Lower lobe of right lung (tissue), 2 donors: Measurements from ENCODE around the gene OR6B1. TPM values are rescaled to one million over a fixed set of nuclear protein-coding genes. Genes with fewer than 3 reads are reported as not detected.

ENCODE experiments used
- ATAC-seq, 2 donors: fragments of 200-7000 bp; cut with Tn5 transposase; one replicate each; pipeline ENCODE4 v1.9.1; 2020 to 2022; ENCODE audit warnings: mild to moderate bottlenecking in 2 of 2, moderate library complexity in 2 of 2
- DNase-seq: peaks from one replicate; pipeline ENCODE4 v3.0.0-alpha.2; 2020
- H3K27ac ChIP-seq: fragments of 200-600 bp; one replicate; pipeline ENCODE4 v1.8.0; 2022
- H3K27me3 ChIP-seq: fragments of 200-600 bp; one replicate; pipeline ENCODE4 v1.8.0; 2022; ENCODE audit warnings: low read depth
- H3K36me3 ChIP-seq: fragments of 200-600 bp; one replicate; pipeline ENCODE4 v1.8.0; 2022; ENCODE audit warnings: mild to moderate bottlenecking
- H3K4me1 ChIP-seq: fragments of 200-600 bp; one replicate; pipeline ENCODE4 v1.8.0; 2022
- H3K4me3 ChIP-seq: fragments of 200-600 bp; one replicate; pipeline ENCODE4 v1.8.0; 2022; ENCODE audit warnings: mild to moderate bottlenecking
- H3K9me3 ChIP-seq: fragments of 200-600 bp; one replicate; pipeline ENCODE4 v1.8.0; 2022
- intact Hi-C: fragments of 100-400 bp; cut with DNase I; formaldehyde crosslinking; loops from one replicate; pipeline ENCODE4 v1.11.0; 2022
- total RNA-seq: library from RNA; stranded (reverse); fragmentation: NEBNext Ultra II Directional; extraction: Animal tissue kit (Norgen Biotek cat#: 25700); gene quantifications from one replicate; pipeline ENCODE4 v1.2.1, GENCODE V29; 2021
- TF ChIP-seq, protein P1 (sequence below): fragments of 200-600 bp; IDR thresholded peaks from one replicate; pipeline ENCODE4 v1.8.0; 2022; ENCODE audit warnings: antibody characterized with exemption, mild to moderate bottlenecking
- donor health status: DM: no; HTN: yes; CAD: no; lungs with severe emphysema.

Gene OR6B1
- total RNA-seq, 1 donor from 2014 or later, result not detected

DNA sequence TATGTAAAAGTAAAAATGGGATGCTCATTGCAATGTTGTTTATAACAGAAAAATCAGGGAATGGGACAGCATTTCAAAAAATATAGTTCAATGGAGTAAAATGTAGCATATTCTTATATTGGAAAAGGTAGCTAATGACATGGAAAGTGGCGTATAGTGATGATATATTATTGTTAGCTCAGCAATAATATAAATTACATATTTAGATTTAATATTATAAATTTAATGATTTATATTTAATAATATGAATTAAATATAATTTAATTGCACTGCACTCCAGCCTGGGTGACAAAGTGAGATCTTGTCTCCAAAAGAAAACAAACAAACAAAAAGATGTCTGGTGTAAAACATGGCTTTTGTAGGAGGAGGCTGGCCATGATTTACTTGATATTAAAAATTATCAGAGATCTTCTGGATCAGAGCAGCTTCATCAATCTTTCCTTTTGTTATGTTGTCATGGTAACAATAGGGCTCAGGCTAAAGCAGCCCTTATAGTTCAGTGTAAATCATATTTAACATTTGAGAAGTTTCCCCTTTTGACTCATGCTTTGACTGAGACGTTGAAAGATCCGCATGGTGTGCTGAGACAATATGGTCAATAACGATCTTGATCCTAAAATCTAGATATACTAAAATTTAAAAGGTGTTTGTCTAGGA, 23.2 kb downstream of the OR6B1 start:
- H3K9me3 ChIP-seq, result no peaks in the 10 kb centered on the region
- no peak for ATAC-seq
- no peaks in the 10 kb centered on the region for H3K4me1 ChIP-seq
- TF ChIP-seq, protein P1, sequence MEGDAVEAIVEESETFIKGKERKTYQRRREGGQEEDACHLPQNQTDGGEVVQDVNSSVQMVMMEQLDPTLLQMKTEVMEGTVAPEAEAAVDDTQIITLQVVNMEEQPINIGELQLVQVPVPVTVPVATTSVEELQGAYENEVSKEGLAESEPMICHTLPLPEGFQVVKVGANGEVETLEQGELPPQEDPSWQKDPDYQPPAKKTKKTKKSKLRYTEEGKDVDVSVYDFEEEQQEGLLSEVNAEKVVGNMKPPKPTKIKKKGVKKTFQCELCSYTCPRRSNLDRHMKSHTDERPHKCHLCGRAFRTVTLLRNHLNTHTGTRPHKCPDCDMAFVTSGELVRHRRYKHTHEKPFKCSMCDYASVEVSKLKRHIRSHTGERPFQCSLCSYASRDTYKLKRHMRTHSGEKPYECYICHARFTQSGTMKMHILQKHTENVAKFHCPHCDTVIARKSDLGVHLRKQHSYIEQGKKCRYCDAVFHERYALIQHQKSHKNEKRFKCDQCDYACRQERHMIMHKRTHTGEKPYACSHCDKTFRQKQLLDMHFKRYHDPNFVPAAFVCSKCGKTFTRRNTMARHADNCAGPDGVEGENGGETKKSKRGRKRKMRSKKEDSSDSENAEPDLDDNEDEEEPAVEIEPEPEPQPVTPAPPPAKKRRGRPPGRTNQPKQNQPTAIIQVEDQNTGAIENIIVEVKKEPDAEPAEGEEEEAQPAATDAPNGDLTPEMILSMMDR, result no peak
- H3K4me3 ChIP-seq, result no peak overlapping the region
- DNase-seq, result no peak
- no peaks in the 10 kb centered on the region for H3K36me3 ChIP-seq
- intact Hi-C loops, result no loop called here
- H3K27ac ChIP-seq, result no peak overlapping the region
- no peaks in the 10 kb centered on the region for H3K27me3 ChIP-seq

DNA sequence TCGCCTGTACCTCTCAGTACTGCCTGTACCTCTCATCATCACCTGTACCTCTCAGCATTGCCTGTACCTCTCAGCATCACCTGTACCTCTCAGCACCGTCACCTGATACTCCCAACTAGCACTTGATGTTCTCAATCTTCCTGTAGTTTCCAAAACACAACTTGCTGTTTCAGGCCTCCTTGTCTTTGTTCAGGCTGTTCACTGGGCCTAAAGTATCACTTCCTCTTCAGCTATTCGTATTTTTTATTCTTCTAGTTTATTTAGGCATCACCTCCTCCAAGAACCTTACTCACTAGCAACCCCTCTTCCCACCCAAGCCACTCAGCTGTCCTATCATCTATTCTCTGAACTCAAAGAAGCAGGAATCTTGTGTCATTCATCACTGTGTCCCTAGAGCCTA, 24.1 kb downstream of the OR6B1 start:
- Histone ChIP-seq H3K36me3 (no peaks in the 10 kb centered on the region), H3K4me1 (no peaks in the 10 kb centered on the region), H3K27ac (no peak overlapping the region), H3K9me3 (no peaks in the 10 kb centered on the region), H3K4me3 (no peak overlapping the region), H3K27me3 (no peaks in the 10 kb centered on the region)
- DNase-seq, result no peak
- intact Hi-C loops, result no loop called here
- TF ChIP-seq, protein P1, result no peak
- no peak for ATAC-seq

DNA sequence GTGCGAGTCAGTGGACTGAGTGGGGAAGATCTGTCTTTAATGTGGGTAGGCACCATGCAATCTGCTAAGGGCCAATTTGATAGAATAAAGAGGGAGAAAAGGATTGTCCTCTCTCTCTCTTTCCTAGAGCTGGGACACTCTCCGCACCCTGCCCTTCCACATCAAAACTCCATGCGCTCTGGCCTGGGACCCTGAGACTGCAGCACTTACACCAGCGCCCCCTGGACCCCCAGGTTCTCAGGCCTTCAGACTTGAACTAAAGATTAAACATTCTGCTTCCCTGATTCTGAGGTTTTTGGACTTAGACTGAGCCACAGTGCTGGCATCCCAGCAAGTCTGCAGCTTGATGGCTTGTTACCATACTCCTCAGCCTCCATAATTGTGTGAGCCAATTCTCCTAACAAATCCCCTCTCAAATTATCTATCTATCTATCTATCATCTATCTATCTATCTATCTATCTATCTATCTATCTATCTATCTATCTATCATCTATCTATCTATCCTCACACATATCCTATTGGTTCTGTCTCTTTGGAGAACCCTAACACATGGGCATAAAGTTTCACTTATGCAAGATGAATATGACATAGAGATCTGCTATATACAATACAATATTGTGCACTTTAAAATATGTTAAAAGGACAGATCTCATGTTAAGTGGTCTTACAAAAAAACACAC, 26.2 kb downstream of the OR6B1 start:
- no peak overlapping the region for H3K27ac ChIP-seq
- H3K4me1 ChIP-seq, result peaks cover 4% of the 10 kb centered on the region
- ATAC-seq (no peak), DNase-seq (no peak)
- no peaks in the 10 kb centered on the region for H3K36me3 ChIP-seq
- H3K27me3 ChIP-seq, result no peaks in the 10 kb centered on the region
- no peaks in the 10 kb centered on the region for H3K9me3 ChIP-seq
- TF ChIP-seq, protein P1, result no peak
- no peak overlapping the region for H3K4me3 ChIP-seq
- intact Hi-C loops, result no loop called here

DNA sequence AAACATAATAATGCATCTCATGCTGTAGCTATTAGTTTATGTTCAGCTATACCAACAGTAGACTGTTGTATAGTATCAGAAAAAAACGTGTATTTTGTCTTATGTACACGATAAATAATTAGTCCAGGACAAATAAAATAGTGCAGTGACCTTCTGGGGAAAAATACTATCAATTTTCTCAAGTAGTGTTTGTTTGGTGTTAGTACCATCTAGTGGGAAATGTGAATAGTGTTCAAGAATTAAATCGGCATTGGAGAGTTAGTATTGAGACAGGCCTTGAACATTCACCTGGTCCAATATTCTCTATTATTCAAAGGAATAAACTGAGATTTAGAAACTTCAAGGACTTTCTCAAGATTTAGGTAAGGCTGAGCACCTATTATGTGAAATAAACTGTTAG, 26.9 kb downstream of the OR6B1 start:
- Histone ChIP-seq H3K4me3 (no peak overlapping the region), H3K27ac (no peak overlapping the region), H3K27me3 (no peaks in the 10 kb centered on the region), H3K4me1 (peaks cover 4% of the 10 kb centered on the region), H3K36me3 (no peaks in the 10 kb centered on the region), H3K9me3 (no peaks in the 10 kb centered on the region)
- intact Hi-C loops, result no loop called here
- ATAC-seq (no peak), DNase-seq (no peak)
- TF ChIP-seq, protein P1, result peak; percentile 21

DNA sequence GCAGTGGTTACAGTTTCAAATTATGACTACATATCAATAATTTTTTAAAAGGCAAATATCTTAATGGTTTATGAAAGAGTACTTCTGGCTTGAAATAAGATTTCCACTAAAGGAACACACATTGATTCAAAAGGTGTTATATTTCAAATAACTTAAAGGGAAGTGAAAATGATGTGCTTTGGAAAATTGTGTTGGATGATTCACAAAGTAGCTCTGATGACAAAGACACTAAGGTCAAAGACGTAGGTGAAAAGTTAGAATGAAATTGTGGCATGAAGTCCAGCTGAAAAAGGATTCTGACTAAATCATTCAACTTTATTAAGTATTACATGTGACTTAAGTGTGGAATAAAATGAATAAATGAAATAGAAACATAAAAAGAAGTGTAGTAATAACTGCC, 27.9 kb downstream of the OR6B1 start:
- H3K9me3 ChIP-seq, result no peaks in the 10 kb centered on the region
- intact Hi-C loops, result no loop called here
- TF ChIP-seq, protein P1, result no peak
- no peak for DNase-seq
- peaks cover 4% of the 10 kb centered on the region for H3K4me1 ChIP-seq
- no peaks in the 10 kb centered on the region for H3K36me3 ChIP-seq
- no peaks in the 10 kb centered on the region for H3K27me3 ChIP-seq
- no peak overlapping the region for H3K27ac ChIP-seq
- ATAC-seq, result no peak
- H3K4me3 ChIP-seq, result no peak overlapping the region
